Right lobe of liver (tissue), 6 donors: ENCODE data around the gene TENM3. TPM values are rescaled to one million over a fixed set of nuclear protein-coding genes. Genes with fewer than 3 reads are reported as not detected.

Experiments
- ATAC-seq, 4 donors: fragments of 200-7000 bp; cut with Tn5 transposase; one replicate each; pipeline ENCODE4 v1.9.1; 2020; ENCODE audit warnings: mild to moderate bottlenecking in 4 of 4, moderate library complexity in 4 of 4
- DNase-seq, 3 donors: peaks; one replicate each; pipeline ENCODE4 v3.0.0-alpha.2; 2020
- H3K27ac ChIP-seq, 3 donors: fragments of 200-600 bp; one replicate each; pipeline ENCODE4 v1.8.0; 2022
- H3K27me3 ChIP-seq, 2 donors: fragments of 200-600 bp; one replicate each; pipeline ENCODE4 v1.8.0; 2022
- H3K36me3 ChIP-seq, 4 donors: fragments of 200-600 bp; sonication (generic) in 1 of 4; one replicate each; pipeline versions ENCODE4 v1.5.1 to v1.8.0; 2017 to 2022; ENCODE audit warnings: control low read depth in 1 of 4
- H3K4me1 ChIP-seq, 4 donors: fragments of 200-600 bp; sonication (generic) in 1 of 4; one replicate each; pipeline versions ENCODE4 v1.5.1 to v1.8.0; 2017 to 2022; ENCODE audit warnings: control low read depth in 1 of 4
- H3K4me3 ChIP-seq, 3 donors: fragments of 200-600 bp; one replicate each; pipeline ENCODE4 v1.8.0; 2022
- H3K9me3 ChIP-seq, 4 donors: fragments of 200-600 bp; sonication (generic) in 1 of 4; one replicate each; pipeline versions ENCODE4 v1.5.1 to v1.8.0; 2017 to 2022; ENCODE audit warnings: control low read depth in 1 of 4
- POLR2A ChIP-seq: fragments of 450-650 bp; IDR thresholded peaks from one replicate; pipeline ENCODE4 v1.6.1; 2017; ENCODE audit warnings: antibody characterized with exemption, mild to moderate bottlenecking
- WGBS: methylation state at CpG from one replicate; pipeline ENCODE4 v1.1.6; 2018; ENCODE audit warnings: low coverage, low lambda C conversion rate; ENCODE audit not compliant: insufficient coverage; ENCODE audit errors: missing lambda C conversion rate; 5-methylcytosine and 5-hydroxymethylcytosine counted together
- intact Hi-C, 2 donors: fragments of 100-400 bp; cut with DNase I; formaldehyde crosslinking; loops; one replicate each; pipeline versions ENCODE4 v1.11.2 to v1.14.1; 2022
- total RNA-seq, 6 experiments: library from RNA; depleted of rRNA in 2 of 6; stranded (reverse); fragments of >200 nt in 2 of 6; fragmentation: NEBNext Ultra II Directional in 3 of 6; extraction: Animal tissue kit (Norgen Biotek cat#: 25700) in 3 of 6; gene quantifications; one replicate each; pipeline versions ENCODE4 v1.1.0 to v1.2.4, GENCODE V29; 2016 to 2023
- TF ChIP-seq, protein P1 (sequence below), 4 donors: fragments of 200-600 bp in 3 of 4; fragments of 450-650 bp in 1 of 4; IDR thresholded peaks; one replicate each; pipeline versions ENCODE4 v1.5.1 to v1.8.0; 2016 to 2022; ENCODE audit warnings: antibody characterized with exemption in 4 of 4, mild to moderate bottlenecking in 2 of 4
- donor health status: DM: no; HTN: yes; CAD: no.
- donor health status: DM: no; HTN: no; CAD: no.
- donor health status: DM: no; HTN: no; CAD: no.
- donor health status: DM: no; HTN: yes; CAD: no.
- donor health status: DM: no; HTN: yes; CAD: no.

The TENM3 gene
- total RNA-seq, 6 experiments from 2014 or later, result 0.06 to 3.0 (median 1.1) TPM

DNA sequence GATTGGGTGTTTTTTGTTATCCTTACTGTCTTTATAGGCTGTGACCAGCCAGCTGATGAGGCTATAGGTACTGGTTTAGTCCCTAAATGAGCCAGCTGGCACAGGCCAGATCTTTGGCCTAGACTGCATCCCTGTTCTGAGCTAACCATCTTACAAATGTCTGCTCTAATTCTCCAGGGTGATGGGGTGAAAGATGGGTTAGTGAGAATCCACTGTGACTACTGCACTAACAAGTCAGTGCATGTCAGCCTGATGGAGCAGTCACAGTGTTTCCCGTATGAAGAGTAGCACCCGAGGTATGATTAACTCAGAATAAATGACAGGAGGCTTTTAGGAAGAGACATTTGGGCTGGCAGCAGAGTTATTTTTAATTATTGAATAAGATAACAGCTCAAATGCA lies 493.0 kb downstream of the TENM3 start:
- Histone ChIP-seq H3K4me1 (no peaks in the 10 kb centered on the region), H3K4me3 (no peak overlapping the region), H3K27me3 (no peaks in the 10 kb centered on the region), H3K27ac (no peak overlapping the region), H3K36me3 (no peaks in the 10 kb centered on the region), H3K9me3 (no peaks in the 10 kb centered on the region)
- TF ChIP-seq, protein P1, sequence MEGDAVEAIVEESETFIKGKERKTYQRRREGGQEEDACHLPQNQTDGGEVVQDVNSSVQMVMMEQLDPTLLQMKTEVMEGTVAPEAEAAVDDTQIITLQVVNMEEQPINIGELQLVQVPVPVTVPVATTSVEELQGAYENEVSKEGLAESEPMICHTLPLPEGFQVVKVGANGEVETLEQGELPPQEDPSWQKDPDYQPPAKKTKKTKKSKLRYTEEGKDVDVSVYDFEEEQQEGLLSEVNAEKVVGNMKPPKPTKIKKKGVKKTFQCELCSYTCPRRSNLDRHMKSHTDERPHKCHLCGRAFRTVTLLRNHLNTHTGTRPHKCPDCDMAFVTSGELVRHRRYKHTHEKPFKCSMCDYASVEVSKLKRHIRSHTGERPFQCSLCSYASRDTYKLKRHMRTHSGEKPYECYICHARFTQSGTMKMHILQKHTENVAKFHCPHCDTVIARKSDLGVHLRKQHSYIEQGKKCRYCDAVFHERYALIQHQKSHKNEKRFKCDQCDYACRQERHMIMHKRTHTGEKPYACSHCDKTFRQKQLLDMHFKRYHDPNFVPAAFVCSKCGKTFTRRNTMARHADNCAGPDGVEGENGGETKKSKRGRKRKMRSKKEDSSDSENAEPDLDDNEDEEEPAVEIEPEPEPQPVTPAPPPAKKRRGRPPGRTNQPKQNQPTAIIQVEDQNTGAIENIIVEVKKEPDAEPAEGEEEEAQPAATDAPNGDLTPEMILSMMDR (IDR thresholded peaks at IDR 0.05), result no peak
- TF ChIP-seq POLR2A, result no peak
- intact Hi-C loops, result no loop called here
- no peak for DNase-seq
- WGBS, result 77% methylated on average over 2 of the region's 2 CpGs
- no peak for ATAC-seq

DNA sequence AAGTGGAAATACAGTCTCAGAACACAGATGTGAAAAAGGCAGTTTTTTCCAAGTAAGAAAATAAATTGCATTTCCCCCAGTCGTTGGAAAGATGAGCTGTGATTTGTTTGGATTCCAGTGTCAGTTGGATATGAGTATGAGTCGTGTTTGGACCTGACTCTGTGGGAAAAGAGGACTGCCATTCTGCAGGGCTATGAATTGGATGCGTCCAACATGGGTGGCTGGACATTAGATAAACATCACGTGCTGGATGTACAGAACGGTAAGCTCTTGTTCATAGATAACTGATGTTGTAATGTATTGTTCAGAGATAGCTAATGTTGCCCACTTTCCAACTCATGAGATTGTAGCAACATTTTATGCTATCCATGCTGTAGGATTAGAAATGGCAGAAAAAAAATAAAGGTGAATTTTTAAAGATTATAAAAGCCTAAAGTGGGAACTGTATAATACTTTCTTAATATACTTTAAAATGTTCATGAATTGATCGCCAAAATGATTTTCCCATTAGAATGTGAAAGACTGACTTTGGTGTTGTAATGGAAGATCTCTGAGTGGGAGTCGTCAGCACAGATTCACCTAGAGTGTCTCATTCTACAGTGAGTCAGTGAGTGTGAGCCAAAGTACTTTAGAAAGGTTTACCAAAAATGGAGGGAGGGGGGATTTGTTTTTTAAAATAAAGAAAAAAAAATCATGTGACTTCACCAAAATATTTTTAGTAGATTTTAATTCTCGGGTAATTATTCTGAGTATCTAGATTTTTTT lies 495.3 kb downstream of the TENM3 start:
- no peaks in the 10 kb centered on the region for H3K36me3 ChIP-seq
- intact Hi-C loops, result no loop called here
- H3K4me1 ChIP-seq, result no peaks in the 10 kb centered on the region
- WGBS, result 71% methylated on average over 8 of the region's 8 CpGs
- no peak overlapping the region for H3K4me3 ChIP-seq
- DNase-seq (no peak), ATAC-seq (no peak)
- no peaks in the 10 kb centered on the region for H3K9me3 ChIP-seq
- no peaks in the 10 kb centered on the region for H3K27me3 ChIP-seq
- TF ChIP-seq, protein P1 (IDR thresholded peaks at IDR 0.05), result no peak
- TF ChIP-seq POLR2A, result no peak
- no peak overlapping the region for H3K27ac ChIP-seq

DNA sequence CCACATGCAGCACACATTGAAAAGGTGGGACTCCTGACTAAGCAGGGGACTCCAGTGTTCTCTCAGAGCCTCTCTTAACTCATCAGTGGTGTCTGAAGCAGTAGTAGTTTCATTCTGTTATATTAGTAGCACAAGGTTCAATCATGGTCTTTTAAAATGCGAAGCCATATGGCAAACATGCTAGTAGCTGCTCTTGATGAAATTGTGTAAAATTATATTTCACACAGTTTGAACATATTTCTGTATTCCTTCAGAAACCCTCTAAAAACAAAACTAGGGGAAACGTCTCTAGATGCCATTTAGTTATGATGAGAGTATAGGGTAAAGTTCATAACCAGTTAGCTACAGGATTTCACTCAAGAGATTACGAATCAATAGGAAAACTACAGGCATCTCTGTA lies 497.1 kb downstream of the TENM3 start:
- no peaks in the 10 kb centered on the region for H3K9me3 ChIP-seq
- 66% methylated on average over 3 of the region's 3 CpGs for WGBS
- DNase-seq (no peak), ATAC-seq (no peak)
- intact Hi-C loops, result no loop called here
- no peak overlapping the region for H3K4me3 ChIP-seq
- H3K27me3 ChIP-seq, result no peaks in the 10 kb centered on the region
- no peaks in the 10 kb centered on the region for H3K36me3 ChIP-seq
- H3K4me1 ChIP-seq, result no peaks in the 10 kb centered on the region
- TF ChIP-seq, protein P1 (IDR thresholded peaks at IDR 0.05), result no peak
- TF ChIP-seq POLR2A, result no peak
- H3K27ac ChIP-seq, result no peak overlapping the region

DNA sequence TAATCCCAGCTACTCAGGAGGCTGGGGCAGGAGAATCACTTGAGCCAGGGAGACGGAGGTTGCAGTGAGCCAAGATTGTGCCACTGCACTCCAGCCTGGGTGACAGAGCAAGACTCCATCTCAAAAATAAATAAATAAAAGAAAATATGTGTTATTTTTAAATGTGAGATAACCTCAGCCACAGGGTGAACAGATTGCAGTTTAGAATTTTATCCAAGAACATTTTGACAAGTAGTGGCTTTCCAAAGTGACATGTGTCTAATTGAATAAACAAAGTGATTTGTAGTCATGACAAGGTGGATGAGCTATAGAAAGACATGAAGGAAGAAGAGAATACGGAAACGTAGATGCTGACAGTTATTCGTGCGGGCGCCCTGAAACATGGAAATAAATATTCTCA lies 497.9 kb downstream of the TENM3 start:
- WGBS, result 92% methylated on average over 6 of the region's 6 CpGs

More for the DNA sequence above, 497.9 kb downstream of the TENM3 start:
- H3K27ac ChIP-seq, result no peak overlapping the region
- no peak overlapping the region for H3K4me3 ChIP-seq
- H3K36me3 ChIP-seq, result no peaks in the 10 kb centered on the region
- ATAC-seq, result no peak
- TF ChIP-seq, protein P1 (IDR thresholded peaks at IDR 0.05), result no peak
- no peak for TF ChIP-seq POLR2A
- no peaks in the 10 kb centered on the region for H3K9me3 ChIP-seq
- DNase-seq, result no peak
- H3K27me3 ChIP-seq, result no peaks in the 10 kb centered on the region
- intact Hi-C loops, result no loop called here
- no peaks in the 10 kb centered on the region for H3K4me1 ChIP-seq
